GM18861 (cell line): ENCODE measurements around the gene NRCAM.

Source experiments
- ATAC-seq: cut with Tn5 transposase; IDR thresholded peaks from one replicate; pipeline ENCODE4 v1.9.1; 2021; ENCODE audit not compliant: unreplicated experiment

NRCAM gene

DNA sequence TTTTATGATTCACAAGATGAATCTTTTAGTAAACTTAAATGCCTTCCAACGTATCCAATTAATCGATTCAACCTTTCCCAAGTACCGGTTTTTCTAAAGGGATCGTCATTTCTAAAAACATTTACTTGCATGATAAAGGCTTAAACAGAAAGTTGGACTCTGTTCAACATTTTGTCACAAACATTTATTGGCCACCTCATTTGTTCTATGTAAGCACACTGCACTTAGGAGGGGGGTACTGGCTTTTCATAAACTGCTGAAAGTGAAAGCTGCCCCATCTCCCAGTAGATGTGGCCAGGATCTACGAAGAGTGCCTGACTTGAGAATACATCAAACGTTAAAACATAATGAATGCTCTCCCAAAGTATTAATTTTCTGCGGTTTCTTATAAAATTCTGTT is 288.8 kb downstream of the NRCAM start:
- ATAC-seq = no peak

DNA sequence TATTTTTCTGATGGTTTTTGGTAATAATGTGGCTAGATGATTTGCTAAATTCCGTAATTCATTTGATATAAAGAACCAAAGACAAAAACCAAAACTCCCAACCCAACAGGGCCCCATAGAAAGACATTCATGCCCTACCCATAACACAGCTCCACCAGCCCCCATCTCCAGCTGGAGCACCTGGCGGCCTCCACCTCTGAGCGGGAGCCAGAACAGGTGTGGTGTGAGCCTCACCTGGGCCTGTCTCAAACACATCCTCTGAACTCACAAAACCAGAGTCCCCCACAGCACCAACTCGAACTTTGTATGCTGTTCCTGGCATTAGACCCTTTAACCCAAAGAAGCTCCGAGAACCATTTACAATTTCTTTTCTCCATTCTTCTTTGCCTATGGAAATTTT is 289.5 kb downstream of the NRCAM start:
- no peak for ATAC-seq

DNA sequence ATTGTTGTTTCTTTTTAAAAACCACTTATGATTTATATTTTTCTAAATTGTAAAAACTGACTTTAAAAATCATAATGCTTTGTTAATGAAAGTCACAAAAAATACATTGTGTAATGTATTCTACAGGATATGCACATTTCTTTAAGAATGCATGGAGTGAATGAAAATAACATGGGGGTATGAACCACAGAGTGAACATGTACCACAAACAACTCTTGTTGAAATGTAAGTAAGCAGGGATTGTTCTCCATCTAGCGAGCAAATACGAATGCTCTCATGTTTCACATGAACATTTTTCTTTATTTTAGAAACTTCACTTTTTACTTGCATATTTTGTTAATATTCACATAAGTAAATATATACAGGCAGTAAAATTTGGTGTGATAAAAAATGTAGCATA is 290.5 kb downstream of the NRCAM start:
- no peak for ATAC-seq

DNA sequence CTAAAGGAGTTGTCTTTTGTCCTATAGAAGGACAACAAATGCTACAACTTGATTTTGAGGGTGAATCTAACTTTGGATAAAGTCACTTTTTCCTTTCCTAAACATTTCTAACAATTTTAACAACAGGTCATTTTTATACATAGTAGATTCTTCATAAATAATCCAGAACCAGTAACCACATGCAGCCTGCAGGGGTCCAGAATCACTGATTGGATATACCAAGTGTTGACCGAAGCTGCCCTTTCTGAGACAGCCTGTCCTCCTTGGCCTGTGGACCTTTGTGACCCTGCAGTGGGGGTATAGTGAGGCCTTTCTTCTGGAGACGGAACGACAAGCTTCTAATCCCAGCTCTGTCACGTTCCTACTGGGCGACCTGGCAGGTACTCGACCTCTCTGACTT is 291.3 kb downstream of the NRCAM start:
- no peak for ATAC-seq

DNA sequence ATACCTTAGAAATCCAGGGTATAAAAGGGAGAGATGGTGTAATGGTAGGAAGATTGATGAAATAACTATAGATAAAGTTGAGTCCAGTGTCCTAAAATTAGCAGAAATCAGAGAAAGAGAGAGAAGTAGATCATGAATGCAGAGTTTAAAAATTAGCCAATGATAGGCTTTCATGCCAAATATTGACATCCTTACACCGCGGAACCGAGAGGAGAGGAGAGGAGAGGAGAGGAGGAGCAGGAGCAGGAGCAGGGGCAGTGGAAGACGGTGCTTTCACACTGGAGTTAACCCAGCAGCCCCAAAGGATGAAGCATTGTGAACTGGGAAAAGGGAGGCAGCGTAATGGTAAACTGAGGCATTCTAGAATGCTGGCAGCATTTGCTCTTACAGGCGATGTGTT is 291.9 kb downstream of the NRCAM start:
- ATAC-seq = no peak

GRCh38 chr7:108158776-108159175 is 297.5 kb downstream of the NRCAM start:
- no peak for ATAC-seq

DNA sequence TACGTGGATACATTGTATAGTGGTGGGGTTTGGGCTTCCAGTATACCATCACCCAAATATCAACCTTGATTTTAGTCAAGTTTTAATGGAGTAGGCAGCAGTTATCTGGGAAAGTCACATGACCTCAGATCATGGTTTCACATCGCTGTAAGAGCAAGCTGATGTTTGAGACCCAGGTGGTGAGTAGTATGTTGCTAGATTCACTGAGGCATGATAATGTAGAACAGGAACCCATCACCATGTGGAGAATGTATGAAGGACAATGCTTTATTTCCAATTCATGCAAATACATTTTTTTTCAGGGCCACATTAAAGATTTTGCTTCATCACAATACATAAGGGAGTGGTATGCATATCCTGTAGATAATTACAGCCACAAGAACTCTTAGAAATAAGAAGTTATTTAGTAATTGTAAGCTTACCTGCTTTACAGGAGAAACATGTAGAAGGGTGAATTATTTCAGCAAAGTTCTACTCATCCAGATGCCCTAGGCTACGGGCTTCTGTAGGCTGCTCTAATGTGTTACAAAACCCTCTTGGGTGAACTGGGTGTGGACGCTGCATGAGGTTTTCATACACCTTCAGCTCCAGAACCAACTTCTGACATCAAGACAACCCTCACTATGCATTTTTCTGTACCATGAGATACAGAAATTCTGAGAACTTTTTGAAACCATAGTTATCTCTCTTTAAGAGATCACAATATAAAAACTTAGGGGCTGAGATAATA is 298.5 kb downstream of the NRCAM start:
- no peak for ATAC-seq

DNA sequence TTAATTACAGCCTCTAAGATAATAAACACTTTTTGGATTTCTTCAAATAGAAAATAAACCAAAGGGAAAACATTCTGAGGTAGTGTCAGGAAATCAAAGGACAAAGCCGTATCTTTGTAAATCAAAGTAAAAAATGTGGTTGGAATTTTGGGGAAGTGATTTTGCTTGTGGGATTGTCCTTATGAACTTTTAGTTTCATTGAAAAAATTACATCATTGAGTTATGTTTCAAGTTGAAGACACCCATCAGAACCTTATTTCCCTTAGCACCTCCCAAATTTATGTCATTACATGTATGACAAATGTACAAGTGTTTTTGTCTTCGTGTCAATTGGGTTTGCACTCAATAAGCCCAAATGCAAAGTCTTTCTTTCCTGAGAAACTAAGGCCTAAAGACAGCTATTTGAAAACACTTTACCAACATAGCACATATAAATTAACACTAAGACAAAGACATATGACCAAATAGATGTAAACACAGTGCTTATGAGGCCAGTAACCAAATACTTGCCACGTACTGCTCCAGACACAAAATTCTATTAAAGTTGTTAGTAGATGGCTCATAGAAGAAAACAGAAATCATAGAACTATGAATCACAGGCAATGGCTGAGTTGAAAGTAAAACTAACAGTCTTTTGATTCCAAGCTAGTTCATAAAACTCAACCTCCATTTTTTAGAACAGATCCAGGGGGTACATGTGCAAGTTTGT is 299.2 kb downstream of the NRCAM start:
- no peak for ATAC-seq

DNA sequence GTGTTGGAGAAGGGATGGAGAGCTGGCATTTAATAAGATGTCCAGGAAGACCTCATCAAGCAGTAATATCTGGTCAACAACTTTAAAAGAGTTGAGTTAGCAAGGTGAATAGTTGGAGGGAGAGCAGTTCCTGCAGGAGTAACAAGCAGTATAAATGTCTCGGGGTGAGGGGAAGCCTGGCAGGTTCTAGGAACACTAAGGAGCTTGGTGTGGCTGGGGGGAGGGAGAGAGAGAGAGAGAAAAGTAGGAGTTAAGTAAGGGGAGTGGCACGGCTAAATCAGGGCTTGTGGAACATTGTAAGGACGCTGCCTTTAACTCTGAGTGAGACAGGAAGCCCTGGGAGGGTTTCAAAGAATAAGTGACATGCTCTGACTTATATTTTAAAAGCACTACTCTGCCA is 304.0 kb downstream of the NRCAM start:
- ATAC-seq = no peak

- ATAC-seq = no peak
Measured at GRCh38 chr7:108149908-108150307, 306.3 kb downstream of the NRCAM start.

DNA sequence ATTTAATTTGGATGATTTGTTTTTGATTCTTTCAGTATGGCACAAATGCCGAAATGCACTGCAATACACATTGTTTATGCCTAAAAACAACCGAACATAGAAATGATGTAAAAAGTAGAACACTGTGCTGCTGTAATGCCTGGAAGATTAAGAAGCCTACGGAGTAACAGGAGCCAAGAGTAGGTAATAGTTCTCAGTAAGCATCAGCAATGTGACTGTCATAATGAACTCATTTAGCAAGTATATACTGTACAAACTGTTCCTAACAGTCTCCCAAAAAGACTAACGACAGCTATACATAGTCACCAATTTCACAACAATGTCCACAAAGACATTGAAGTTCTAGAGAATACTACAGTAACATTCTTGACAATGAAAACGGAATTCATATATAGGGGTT is 307.1 kb downstream of the NRCAM start:
- no peak for ATAC-seq

DNA sequence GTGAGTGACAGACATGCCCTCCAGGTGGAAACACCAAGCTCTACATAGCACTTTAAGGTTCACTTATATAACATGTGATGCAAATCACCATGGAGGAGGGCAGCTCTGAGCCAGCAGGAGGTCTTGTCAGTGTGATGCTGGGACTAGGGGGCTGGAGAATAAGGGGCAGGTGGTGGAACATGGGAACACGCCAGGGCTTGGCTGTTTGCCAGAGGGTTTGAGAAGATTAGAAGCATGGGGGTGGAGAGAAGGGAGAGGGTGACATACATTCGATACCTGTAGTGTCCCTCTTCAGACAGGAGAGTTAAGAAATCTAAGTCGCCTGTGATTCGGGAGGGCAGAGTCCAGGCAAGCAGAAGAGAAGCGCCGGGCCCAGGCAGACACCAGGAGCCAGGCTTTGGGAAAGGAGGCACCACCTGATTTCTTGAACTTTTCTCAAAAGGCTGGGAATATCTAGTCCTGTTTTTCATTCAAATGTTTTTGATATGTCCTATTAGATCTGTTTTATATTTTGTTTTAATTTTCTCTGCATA is 309.1 kb downstream of the NRCAM start:
- ATAC-seq = no peak

- ATAC-seq = no peak
Measured at GRCh38 chr7:108146070-108146842, 310.0 kb downstream of the NRCAM start.

GRCh38 chr7:108145401-108145800 is 310.8 kb downstream of the NRCAM start:
- no peak for ATAC-seq

GRCh38 chr7:108144931-108145330 is 311.3 kb downstream of the NRCAM start:
- ATAC-seq = no peak

- no peak for ATAC-seq
Measured at GRCh38 chr7:108143658-108144420, 312.4 kb downstream of the NRCAM start.

DNA sequence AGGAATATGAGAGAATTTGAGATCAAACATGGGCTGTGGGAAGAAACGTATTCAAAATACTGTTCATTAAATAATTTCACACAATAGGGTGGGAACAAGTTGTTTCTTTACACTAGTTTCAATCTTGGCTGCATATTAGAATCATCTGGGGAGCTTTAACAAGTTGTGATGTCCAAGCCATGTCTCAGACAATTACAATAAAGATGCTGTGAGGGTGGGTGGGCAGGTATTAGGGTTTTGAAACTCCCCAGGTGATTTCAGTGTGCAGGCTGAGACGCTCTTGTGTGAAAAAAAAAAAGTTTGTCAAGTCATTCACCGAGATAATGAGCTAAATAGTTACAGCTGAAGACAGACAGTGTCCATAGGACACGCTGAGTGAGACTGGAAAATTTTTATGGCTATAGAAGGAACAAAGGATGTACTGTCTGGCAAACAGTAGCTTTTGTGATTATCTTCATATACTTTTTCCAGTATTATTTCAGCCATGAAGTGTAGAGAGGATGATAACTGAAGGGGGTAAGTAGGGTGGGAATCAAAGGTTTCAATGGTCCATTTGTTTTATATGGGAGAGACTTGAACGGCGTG is 313.5 kb downstream of the NRCAM start:
- ATAC-seq = no peak

DNA sequence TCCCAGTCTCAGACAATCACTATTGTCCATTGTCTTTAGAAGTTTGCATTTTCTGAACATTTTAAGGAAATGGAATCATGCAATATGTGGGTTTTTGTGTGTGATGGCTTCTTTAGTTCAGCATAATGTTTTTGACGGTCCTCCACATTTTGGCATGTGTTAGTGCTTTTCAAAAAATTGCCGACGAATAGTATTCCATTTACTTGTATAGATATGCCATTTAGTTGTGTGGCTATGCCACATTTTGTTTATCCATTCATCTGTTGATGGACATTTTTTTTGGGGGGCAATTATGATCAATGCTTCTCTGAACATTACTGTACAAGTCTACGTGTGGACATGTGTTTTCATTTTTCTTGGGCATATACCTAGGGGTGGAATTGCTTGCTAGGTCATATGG is 314.1 kb downstream of the NRCAM start:
- no peak for ATAC-seq

GRCh38 chr7:108140671-108141070 is 315.6 kb downstream of the NRCAM start:
- no peak for ATAC-seq

- no peak for ATAC-seq
Measured at GRCh38 chr7:108138911-108139310, 317.3 kb downstream of the NRCAM start.

DNA sequence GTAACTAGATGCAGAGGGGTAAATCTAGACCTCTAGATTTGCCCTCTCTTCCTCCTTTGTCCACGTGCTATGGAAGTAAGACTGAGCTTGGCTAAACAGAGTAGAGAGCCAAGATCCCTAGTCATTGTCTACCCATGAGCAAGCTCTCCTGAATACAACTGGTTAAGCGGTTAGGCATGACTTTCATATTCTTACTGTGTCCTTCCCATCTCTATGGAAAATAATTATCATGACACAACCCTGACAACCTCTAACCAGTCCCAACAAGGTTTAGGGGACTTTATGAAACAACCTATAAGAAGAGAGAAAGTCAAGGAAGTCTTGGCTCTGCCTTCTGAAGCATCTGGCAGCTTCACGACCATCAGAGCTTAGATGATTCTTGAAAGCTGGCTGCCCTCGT is 318.2 kb downstream of the NRCAM start:
- no peak for ATAC-seq
